Measurements from ENCODE around the gene ZXDC. TPM values are rescaled to one million over a fixed set of nuclear protein-coding genes. Genes with fewer than 3 reads are reported as not detected.
A peak's percentile ranks its signal among the peaks of the same experiment; 100 is the strongest.

ZXDC gene
- total RNA-seq, 2 donors from 2014 or later, result 23.9 to 26.9 TPM

GRCh38 chr3:126424039-126424717, 51.5 kb downstream of the ZXDC start:
- H3K36me3 Mint-ChIP-seq, result peaks cover 0 to 20% of the 10 kb centered on the region in 2 donors
- H3K27ac Mint-ChIP-seq, result peak overlapping the region in 1 of 2 donors; percentile 77
- peak in 1 of 2 donors; percentile 46 for DNase-seq (ENCODE audit: low spot score in 2 of 2)
- no peak for ATAC-seq
- peaks cover 5 to 11% of the 10 kb centered on the region in 2 donors for H3K9me3 Mint-ChIP-seq

GRCh38 chr3:126423191-126424038, 52.3 kb downstream of the ZXDC start:
- ATAC-seq, result no peak

GRCh38 chr3:126422571-126423091, 53.1 kb downstream of the ZXDC start:
- Mint-ChIP-seq H3K36me3 (peaks cover 0 to 17% of the 10 kb centered on the region in 2 donors), H3K27ac (no peak overlapping the region), H3K9me3 (peaks cover 5 to 9% of the 10 kb centered on the region in 2 donors)
- DNase-seq (ENCODE audit: low spot score in 2 of 2) (peak in 1 of 2 donors; percentile 20), ATAC-seq (no peak)

More at GRCh38 chr3:126423191-126424038, 52.3 kb downstream of the ZXDC start:
- Mint-ChIP-seq H3K27ac (peak overlapping the region in 1 of 2 donors; percentile 77), H3K9me3 (peaks cover 5 to 11% of the 10 kb centered on the region in 2 donors), H3K36me3 (peaks cover 0 to 20% of the 10 kb centered on the region in 2 donors)
- DNase-seq (ENCODE audit: low spot score in 2 of 2), result peak in 1 of 2 donors; percentile 43

GRCh38 chr3:126422121-126422520, 53.6 kb downstream of the ZXDC start:
- H3K36me3 Mint-ChIP-seq, result peaks cover 0 to 15% of the 10 kb centered on the region in 2 donors
- H3K9me3 Mint-ChIP-seq, result peaks cover 5% of the 10 kb centered on the region in 2 donors
- H3K27ac Mint-ChIP-seq, result no peak overlapping the region
- DNase-seq (ENCODE audit: low spot score in 2 of 2) (peak in 1 of 2 donors; percentile 42), ATAC-seq (no peak)

- no peak overlapping the region for H3K27ac Mint-ChIP-seq
- no peak for ATAC-seq
- peaks cover 0 to 15% of the 10 kb centered on the region in 2 donors for H3K36me3 Mint-ChIP-seq
- peaks cover under 1% of the 10 kb centered on the region in 2 donors for H3K9me3 Mint-ChIP-seq
- DNase-seq (ENCODE audit: low spot score in 2 of 2), result peak in 1 of 2 donors; percentile 7
Observed at GRCh38 chr3:126421573-126422119, 54.0 kb downstream of the ZXDC start.

DNA sequence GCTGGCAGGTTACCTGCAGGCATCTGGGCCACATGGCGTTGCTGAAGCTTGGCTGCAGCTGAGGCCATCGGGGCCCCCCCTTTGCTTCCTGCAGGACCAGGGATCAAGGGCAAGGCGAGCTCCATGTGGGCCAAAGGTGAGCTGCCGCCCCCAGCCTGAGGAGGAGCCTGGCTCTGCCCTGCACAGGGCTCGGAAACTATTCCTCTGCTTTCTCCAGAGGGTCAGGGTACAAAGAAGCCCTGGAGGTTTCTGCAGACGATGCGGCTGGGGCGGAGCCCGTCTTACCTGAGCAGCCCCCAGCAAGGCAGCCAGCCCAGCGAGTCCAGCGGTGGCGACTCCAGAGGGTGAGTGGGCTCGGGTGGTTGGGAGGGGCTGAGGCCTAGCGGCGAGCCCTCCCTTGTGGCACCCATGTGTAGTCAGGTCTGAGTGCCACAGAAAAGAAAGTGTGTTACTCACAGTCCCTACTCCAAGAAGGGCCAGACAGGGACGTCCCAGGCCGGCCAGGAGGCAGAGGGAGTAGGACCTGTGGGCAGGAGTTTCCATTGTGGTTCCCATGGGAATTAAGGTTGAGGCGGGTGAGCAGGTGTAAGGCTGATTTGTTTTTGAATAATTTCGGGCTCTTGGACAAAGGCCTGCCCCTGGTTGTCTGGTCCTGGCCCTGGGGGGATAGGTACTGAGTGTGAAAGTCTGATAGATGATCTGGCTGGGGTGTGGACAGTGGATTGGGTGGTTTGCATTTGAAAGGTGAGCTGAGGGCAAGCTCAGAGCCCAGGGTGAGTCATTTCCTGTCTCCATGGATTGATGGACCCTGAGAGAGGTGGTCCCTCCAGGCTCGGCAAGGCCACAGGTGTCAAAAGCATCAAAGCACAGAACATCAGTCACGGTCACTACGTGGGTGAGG, 55.6 kb downstream of the ZXDC start:
- DNase-seq (ENCODE audit: low spot score in 2 of 2) (peak in 1 of 2 donors; percentile 38), ATAC-seq (no peak)
- Mint-ChIP-seq H3K27ac (no peak overlapping the region), H3K36me3 (peaks cover 0 to 6% of the 10 kb centered on the region in 2 donors), H3K9me3 (no peaks in the 10 kb centered on the region)

- Mint-ChIP-seq H3K9me3 (no peaks in the 10 kb centered on the region), H3K27ac (no peak overlapping the region), H3K36me3 (no peaks in the 10 kb centered on the region)
- no peak for ATAC-seq
- peak in 1 of 2 donors; percentile 14 for DNase-seq (ENCODE audit: low spot score in 2 of 2)
Observed at GRCh38 chr3:126419151-126419703, 56.5 kb downstream of the ZXDC start.

GRCh38 chr3:126418661-126419131, 57.0 kb downstream of the ZXDC start:
- ATAC-seq (no peak), DNase-seq (ENCODE audit: low spot score in 2 of 2) (peak in 1 of 2 donors; percentile 38)
- H3K36me3 Mint-ChIP-seq, result no peaks in the 10 kb centered on the region
- no peaks in the 10 kb centered on the region for H3K9me3 Mint-ChIP-seq
- no peak overlapping the region for H3K27ac Mint-ChIP-seq

DNA sequence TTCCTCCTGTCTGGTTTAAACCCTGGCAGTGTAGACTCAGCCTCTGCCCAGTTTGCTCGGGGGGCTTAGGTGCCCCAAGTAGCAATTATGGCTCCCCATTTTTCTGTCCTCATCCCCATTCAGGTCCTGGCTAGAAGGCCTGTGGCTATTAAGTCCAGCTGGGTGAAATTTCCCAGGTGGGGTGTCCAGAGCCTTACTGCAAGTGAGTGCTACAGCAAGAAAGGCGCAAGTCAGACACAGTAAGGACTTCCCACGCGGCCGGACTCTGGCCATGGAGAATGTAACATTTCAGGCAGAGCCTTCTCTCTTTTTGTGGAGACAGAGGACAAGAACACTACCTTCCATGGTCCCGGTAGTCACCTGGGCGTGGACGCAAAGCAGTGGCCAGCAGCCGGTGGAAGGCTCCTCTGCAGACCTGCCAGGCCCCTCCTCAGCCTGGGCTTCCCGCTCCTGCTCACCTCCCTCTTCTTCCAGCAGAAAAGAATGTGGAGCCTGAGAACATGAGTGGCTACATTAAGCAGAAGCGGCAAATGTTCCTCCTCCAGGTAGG, 57.6 kb downstream of the ZXDC start:
- DNase-seq (ENCODE audit: low spot score in 2 of 2) (peak in 1 of 2 donors; percentile 37), ATAC-seq (no peak)
- H3K9me3 Mint-ChIP-seq, result no peaks in the 10 kb centered on the region
- H3K36me3 Mint-ChIP-seq, result no peaks in the 10 kb centered on the region
- no peak overlapping the region for H3K27ac Mint-ChIP-seq

DNA sequence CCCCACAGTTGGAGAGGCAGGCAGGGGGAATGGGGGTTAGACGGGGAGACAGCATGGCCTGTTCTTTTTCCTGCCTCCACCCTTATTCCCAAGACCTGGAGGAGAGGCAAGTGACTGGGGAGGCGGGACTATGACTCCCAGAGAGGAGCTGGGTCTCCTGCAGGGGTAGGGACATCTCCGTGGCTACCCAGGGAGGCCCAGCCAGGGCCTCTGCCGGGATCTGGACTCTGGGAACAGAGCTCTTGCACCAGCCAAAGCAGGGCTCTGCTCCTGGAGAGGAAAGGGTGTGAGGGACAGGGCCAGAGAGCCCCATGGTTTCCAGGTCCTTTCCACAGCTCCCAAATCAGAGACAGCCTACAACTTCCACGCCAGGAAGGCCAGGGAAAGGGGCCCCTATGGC, 58.2 kb downstream of the ZXDC start:
- ATAC-seq, result no peak
- Mint-ChIP-seq H3K36me3 (no peaks in the 10 kb centered on the region), H3K27ac (no peak overlapping the region), H3K9me3 (no peaks in the 10 kb centered on the region)
- peak in 1 of 2 donors; percentile 30 for DNase-seq (ENCODE audit: low spot score in 2 of 2)

DNA sequence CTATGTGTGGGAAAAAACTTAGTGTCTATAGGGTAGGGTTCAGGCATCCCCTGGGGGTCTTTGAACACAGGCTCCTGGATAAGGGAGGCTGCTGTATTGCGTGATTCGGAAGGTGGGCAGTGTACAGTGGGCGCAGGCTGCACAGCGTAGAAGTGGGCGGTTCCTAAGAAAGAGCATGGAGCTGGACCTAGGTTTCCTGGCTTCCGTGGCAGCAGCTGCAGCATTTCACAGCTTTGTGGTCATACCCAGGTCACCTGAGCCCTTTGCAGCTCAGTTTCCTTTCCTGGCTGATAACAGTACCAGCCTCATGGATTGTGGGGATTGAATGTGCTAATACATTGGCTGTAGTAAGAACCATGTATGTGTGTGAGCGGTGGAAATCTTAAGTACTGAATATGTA, 58.7 kb downstream of the ZXDC start:
- Mint-ChIP-seq H3K27ac (no peak overlapping the region), H3K36me3 (no peaks in the 10 kb centered on the region), H3K9me3 (no peaks in the 10 kb centered on the region)
- ATAC-seq, result no peak
- DNase-seq (ENCODE audit: low spot score in 2 of 2), result peak in 1 of 2 donors; percentile 16

GRCh38 chr3:126415661-126416591, 59.8 kb downstream of the ZXDC start:
- H3K27ac Mint-ChIP-seq, result no peak overlapping the region

DNA sequence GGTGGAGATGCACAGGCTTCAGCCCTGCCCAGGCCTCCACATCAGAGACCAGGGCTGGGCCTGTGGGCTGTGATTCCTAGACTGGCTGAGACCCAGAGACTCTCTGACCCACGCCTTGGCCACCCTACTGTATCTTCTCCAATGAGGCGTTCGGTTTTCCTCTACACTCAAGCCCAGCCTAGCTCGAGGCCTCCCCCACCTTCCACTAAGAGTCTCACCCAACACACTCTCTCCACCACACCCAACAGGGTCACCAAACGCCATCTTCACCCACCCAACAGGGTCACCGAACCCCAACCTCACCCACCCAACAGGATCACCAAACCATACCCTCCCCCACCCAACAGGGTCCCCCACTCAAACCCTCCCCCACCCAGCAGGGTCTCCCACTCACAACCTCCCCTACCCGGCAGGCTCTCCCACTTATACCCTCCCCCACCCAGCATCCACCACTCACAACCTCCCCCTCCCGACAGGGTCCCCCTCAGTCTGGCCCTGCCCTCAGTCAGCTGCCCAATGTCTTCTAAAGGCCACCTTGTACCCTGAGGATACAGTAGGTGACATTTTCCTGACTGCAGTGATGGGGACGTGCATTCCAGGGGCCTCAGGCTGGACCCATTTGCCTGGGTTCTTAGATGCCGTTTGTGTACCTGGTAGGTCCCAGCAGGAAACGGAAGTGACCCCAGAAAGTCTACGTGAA, 60.6 kb downstream of the ZXDC start:
- Mint-ChIP-seq H3K36me3 (peaks cover 0 to 14% of the 10 kb centered on the region in 2 donors), H3K27ac (no peak overlapping the region), H3K9me3 (no peaks in the 10 kb centered on the region)
- ATAC-seq, result no peak
- DNase-seq (ENCODE audit: low spot score in 2 of 2), result peak in 1 of 2 donors; percentile 13

More at GRCh38 chr3:126415661-126416591, 59.8 kb downstream of the ZXDC start:
- ATAC-seq (no peak), DNase-seq (ENCODE audit: low spot score in 2 of 2) (peak in 1 of 2 donors; percentile 33)
- peaks cover 0 to 7% of the 10 kb centered on the region in 2 donors for H3K36me3 Mint-ChIP-seq
- no peaks in the 10 kb centered on the region for H3K9me3 Mint-ChIP-seq

GRCh38 chr3:126414406-126414805, 61.3 kb downstream of the ZXDC start:
- Mint-ChIP-seq H3K27ac (peak overlapping the region in 1 of 2 donors; percentile 36), H3K36me3 (peaks cover 0 to 14% of the 10 kb centered on the region in 2 donors), H3K9me3 (no peaks in the 10 kb centered on the region)
- ATAC-seq (no peak), DNase-seq (ENCODE audit: low spot score in 2 of 2) (peak in 1 of 2 donors; percentile 45)

Data from activated naive CD4-positive, alpha-beta T cell treated with anti-CD3 and anti-CD28 coated beads, Interleukin-2, amount 50 U/mL, for 72 hours (primary cell).